Fibroblast of lung (primary cell): ENCODE measurements around the gene TIPIN. TPM values are rescaled to one million over a fixed set of nuclear protein-coding genes. Genes with fewer than 3 reads are reported as not detected.
A peak's percentile ranks its signal among the peaks of the same experiment; 100 is the strongest.

Source experiments
- DNase-seq, 2 donors: peaks; one replicate each; pipeline versions ENCODE4 v3.0.0 to v3.0.0-alpha.2; 2010; ENCODE audit warnings: low read depth in 2 of 2
- H2AFZ ChIP-seq: 2 replicates; pipeline ENCODE4 v1.5.1; 2012; ENCODE audit warnings: low read length, control low read depth, inconsistent platforms
- H3K27ac ChIP-seq: 2 replicates; pipeline ENCODE4 v1.5.1; 2011; ENCODE audit warnings: low read length, control low read depth; ENCODE audit not compliant: insufficient read depth
- H3K27me3 ChIP-seq: 2 replicates; pipeline ENCODE4 v1.5.1; 2011; ENCODE audit warnings: mild to moderate bottlenecking, low read length; ENCODE audit not compliant: control insufficient read depth, insufficient read depth
- H3K36me3 ChIP-seq: 2 replicates; pipeline ENCODE4 v1.5.1; 2011; ENCODE audit warnings: low read length; ENCODE audit not compliant: control insufficient read depth, insufficient read depth
- H3K4me1 ChIP-seq: 2 replicates; pipeline ENCODE4 v1.5.1; 2011; ENCODE audit warnings: low read length; ENCODE audit not compliant: control insufficient read depth, insufficient read depth; ENCODE audit errors: extremely low read depth
- H3K4me2 ChIP-seq: 2 replicates; pipeline ENCODE4 v1.5.1; 2011; ENCODE audit warnings: low read length, control low read depth; ENCODE audit not compliant: insufficient read depth; ENCODE audit errors: extremely low read depth
- H3K4me3 ChIP-seq, 4 experiments: fragments of 200-600 bp in 1 of 4; sonication (generic) in 1 of 4; replicated peaks in 1 of 4; 2 replicates each; pipeline ENCODE4 v1.5.1; 2011 to 2016; ENCODE audit warnings: low read length in 4 of 4, low read depth in 3 of 4, mild to moderate bottlenecking in 3 of 4, control low read depth in 2 of 4, inconsistent platforms in 1 of 4, mixed read lengths in 1 of 4; ENCODE audit not compliant: insufficient read depth in 1 of 4; ENCODE audit errors: control extremely low read depth in 1 of 4
- H3K79me2 ChIP-seq: 2 replicates; pipeline ENCODE4 v1.5.1; 2012; ENCODE audit warnings: mild to moderate bottlenecking, low read length, inconsistent platforms; ENCODE audit not compliant: control insufficient read depth, insufficient read depth
- H3K9ac ChIP-seq: 2 replicates; pipeline ENCODE4 v1.5.1; 2011; ENCODE audit warnings: mild to moderate bottlenecking, low read length, control low read depth; ENCODE audit not compliant: insufficient read depth
- H3K9me3 ChIP-seq: 2 replicates; pipeline ENCODE4 v1.5.1; 2012; ENCODE audit warnings: low read depth, low read length; ENCODE audit not compliant: control insufficient read depth, insufficient read depth
- H4K20me1 ChIP-seq: 2 replicates; pipeline ENCODE4 v1.5.1; 2011; ENCODE audit warnings: low read length; ENCODE audit not compliant: control insufficient read depth, insufficient read depth; ENCODE audit errors: extremely low read depth
- EZH2 ChIP-seq: IDR thresholded peaks from 2 replicates; pipeline ENCODE4 v1.5.1; 2012; ENCODE audit warnings: low read length, control low read depth, mild to moderate bottlenecking; ENCODE audit errors: missing control alignments
- polyA plus RNA-seq, 2 donors: library from polyadenylated mRNA; depleted of rRNA in 1 of 2; stranded (reverse) in 1 of 2; unstranded in 1 of 2; fragments of >200 nt; gene quantifications; 2 replicates each; pipeline ENCODE4 v1.2.1, GENCODE V29; 2011 to 2012; ENCODE audit warnings: missing spikeins in 1 of 2
- total RNA-seq: library from RNA; depleted of rRNA; stranded (reverse); fragments of >200 nt; gene quantifications from 2 replicates; pipeline ENCODE4 v1.2.1, GENCODE V29; 2014
- TF ChIP-seq, protein P1 (sequence below), 2 donors: IDR thresholded peaks in 1 of 2; conservative IDR thresholded peaks in 1 of 2; 1 replicate in 1 of 2; 2 replicates in 1 of 2; pipeline ENCODE4 v1.5.1; 2011 to 2012; ENCODE audit warnings: low read length in 2 of 2, control low read depth in 1 of 2, inconsistent platforms in 1 of 2, low read depth in 1 of 2, mild to moderate bottlenecking in 1 of 2

The TIPIN gene
- total and polyA plus RNA-seq, 2 donors (not counting 1 experiment from before 2014, with no cell fraction given) = 12.6 to 14.5 TPM

GRCh38 chr15:66298803-66299251, 57.7 kb downstream of the TIPIN start:
- Histone ChIP-seq H3K27ac (no peak overlapping the region), H3K4me2 (no peak overlapping the region), H3K36me3 (no peaks in the 10 kb centered on the region), H3K4me1 (peaks cover 2% of the 10 kb centered on the region), H3K79me2 (peaks cover 1% of the 10 kb centered on the region), H2AFZ (no peak overlapping the region), H3K9ac (no peak overlapping the region), H3K4me3 (no peak overlapping the region), H3K27me3 (no peaks in the 10 kb centered on the region), H3K9me3 (no peaks in the 10 kb centered on the region), H4K20me1 (no peaks in the 10 kb centered on the region)
- peak in 1 of 2 donors; percentile 6 for DNase-seq
- TF ChIP-seq, protein P1, sequence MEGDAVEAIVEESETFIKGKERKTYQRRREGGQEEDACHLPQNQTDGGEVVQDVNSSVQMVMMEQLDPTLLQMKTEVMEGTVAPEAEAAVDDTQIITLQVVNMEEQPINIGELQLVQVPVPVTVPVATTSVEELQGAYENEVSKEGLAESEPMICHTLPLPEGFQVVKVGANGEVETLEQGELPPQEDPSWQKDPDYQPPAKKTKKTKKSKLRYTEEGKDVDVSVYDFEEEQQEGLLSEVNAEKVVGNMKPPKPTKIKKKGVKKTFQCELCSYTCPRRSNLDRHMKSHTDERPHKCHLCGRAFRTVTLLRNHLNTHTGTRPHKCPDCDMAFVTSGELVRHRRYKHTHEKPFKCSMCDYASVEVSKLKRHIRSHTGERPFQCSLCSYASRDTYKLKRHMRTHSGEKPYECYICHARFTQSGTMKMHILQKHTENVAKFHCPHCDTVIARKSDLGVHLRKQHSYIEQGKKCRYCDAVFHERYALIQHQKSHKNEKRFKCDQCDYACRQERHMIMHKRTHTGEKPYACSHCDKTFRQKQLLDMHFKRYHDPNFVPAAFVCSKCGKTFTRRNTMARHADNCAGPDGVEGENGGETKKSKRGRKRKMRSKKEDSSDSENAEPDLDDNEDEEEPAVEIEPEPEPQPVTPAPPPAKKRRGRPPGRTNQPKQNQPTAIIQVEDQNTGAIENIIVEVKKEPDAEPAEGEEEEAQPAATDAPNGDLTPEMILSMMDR (conservative IDR thresholded peaks at IDR 0.05 in 1 of 2, IDR thresholded peaks at IDR 0.05 in 1 of 2; ENCODE audit: low read depth in 1 of 2, low read length in 2 of 2) = no peak
- TF ChIP-seq EZH2 = no peak

- no peaks in the 10 kb centered on the region for H4K20me1 ChIP-seq
- H3K79me2 ChIP-seq = peaks cover 1% of the 10 kb centered on the region
Measured at GRCh38 chr15:66296186-66296585, 60.3 kb downstream of the TIPIN start.

DNA sequence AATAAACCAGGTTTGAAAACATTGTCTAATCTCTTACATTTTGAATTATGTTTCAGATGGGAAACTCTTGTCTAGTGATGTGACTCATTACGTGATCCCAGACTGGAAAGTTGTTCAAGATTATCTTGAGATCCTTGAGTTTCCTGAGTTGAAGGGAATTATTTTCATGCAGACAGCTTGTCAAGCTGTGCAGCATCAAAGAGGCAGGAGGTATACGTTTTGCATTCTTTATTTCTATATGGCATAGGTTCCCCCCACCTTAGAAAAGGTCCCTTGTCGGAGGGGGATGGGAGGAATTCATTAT, 61.6 kb downstream of the TIPIN start:
- Histone ChIP-seq H3K4me2 (peak overlapping the region; percentile 97), H3K36me3 (no peaks in the 10 kb centered on the region), H3K27ac (no peak overlapping the region), H4K20me1 (no peaks in the 10 kb centered on the region), H3K79me2 (peaks cover 1% of the 10 kb centered on the region), H3K27me3 (no peaks in the 10 kb centered on the region), H2AFZ (no peak overlapping the region), H3K9ac (no peak overlapping the region), H3K4me3 (peak overlapping the region in 2 of 4 experiments; percentile 54 to 70), H3K9me3 (no peaks in the 10 kb centered on the region), H3K4me1 (peaks cover 2% of the 10 kb centered on the region)
- TF ChIP-seq, protein P1 (conservative IDR thresholded peaks at IDR 0.05 in 1 of 2, IDR thresholded peaks at IDR 0.05 in 1 of 2; ENCODE audit: low read depth in 1 of 2, low read length in 2 of 2) = no peak
- TF ChIP-seq EZH2 = no peak
- peak; percentile 9 to 51 for DNase-seq

More at GRCh38 chr15:66296186-66296585, 60.3 kb downstream of the TIPIN start:
- TF ChIP-seq EZH2 = no peak
- TF ChIP-seq, protein P1 (conservative IDR thresholded peaks at IDR 0.05 in 1 of 2, IDR thresholded peaks at IDR 0.05 in 1 of 2; ENCODE audit: low read depth in 1 of 2, low read length in 2 of 2) = no peak
- Histone ChIP-seq H3K4me2 (no peak overlapping the region), H3K36me3 (no peaks in the 10 kb centered on the region), H3K9ac (no peak overlapping the region), H3K27me3 (no peaks in the 10 kb centered on the region), H3K27ac (no peak overlapping the region), H3K4me3 (no peak overlapping the region), H2AFZ (no peak overlapping the region), H3K9me3 (no peaks in the 10 kb centered on the region), H3K4me1 (peaks cover 2% of the 10 kb centered on the region)
- no peak for DNase-seq
